A673 (cell line): ENCODE data around the gene CTAGE6. TPM values are rescaled to one million over a fixed set of nuclear protein-coding genes. Genes with fewer than 3 reads are reported as not detected.
"Not testable (repeated sequence)": the region's sequence is repeated elsewhere in the genome, so short reads cannot be mapped to it uniquely, and the experiment has no call there.

Source experiments
- BruUV-seq: library from RNA; stranded (reverse); fragments of 400-500 nt; replicated peaks from 2 replicates; lab custom pipeline; 2021; lab: Mats Ljungman, UMichigan
- CTCF ChIA-PET: fragments of 300-600 bp; sonication (Branson Sonifier 250); formaldehyde crosslinking; loops from one replicate; lab custom pipeline; 2022; ENCODE audit warnings: antibody characterized with exemption; lab: Charles Lee
- POLR2A ChIA-PET: fragments of 300-600 bp; sonication (Branson Sonifier 250); formaldehyde crosslinking; loops from one replicate; lab custom pipeline; 2022; ENCODE audit warnings: antibody characterized with exemption; ENCODE audit not compliant: low non-redundant PET; lab: Charles Lee
- DNase-seq: peaks from one replicate; pipeline ENCODE4 v3.0.0-alpha.2; 2015; ENCODE audit warnings: low spot score
- H3K27ac ChIP-seq: fragments of 200-600 bp; sonication (generic); 2 replicates; pipeline ENCODE4 v1.5.1; 2016; ENCODE audit warnings: mixed run types, low read depth, mild to moderate bottlenecking, mixed read lengths, antibody characterized with exemption, low read length; ENCODE audit not compliant: poor library complexity, severe bottlenecking
- H3K27me3 ChIP-seq: fragments of 200-600 bp; sonication (generic); replicated peaks from 2 replicates; pipeline ENCODE4 v1.6.1; 2017; ENCODE audit warnings: mixed run types, low read depth, mild to moderate bottlenecking, mixed read lengths, antibody characterized with exemption, low read length; ENCODE audit not compliant: insufficient read depth, poor library complexity
- H3K36me3 ChIP-seq: fragments of 200-600 bp; sonication (generic); 2 replicates; pipeline ENCODE4 v1.6.1; 2016; ENCODE audit warnings: mixed run types, mild to moderate bottlenecking, mixed read lengths, antibody characterized with exemption, low read length; ENCODE audit not compliant: insufficient read depth, poor library complexity, severe bottlenecking
- H3K4me1 ChIP-seq: fragments of 200-600 bp; sonication (generic); 2 replicates; pipeline ENCODE4 v1.6.1; 2017; ENCODE audit warnings: mixed run types, mild to moderate bottlenecking, mixed read lengths, antibody characterized with exemption, low read length; ENCODE audit not compliant: insufficient read depth, poor library complexity, severe bottlenecking
- H3K4me3 ChIP-seq: fragments of 200-600 bp; sonication (generic); 2 replicates; pipeline ENCODE4 v1.5.1; 2016; ENCODE audit warnings: low read depth, mixed run types, mild to moderate bottlenecking, mixed read lengths, low read length; ENCODE audit not compliant: poor library complexity, severe bottlenecking
- H3K9me3 ChIP-seq: fragments of 200-600 bp; sonication (generic); 2 replicates; pipeline ENCODE4 v1.6.1; 2016; ENCODE audit warnings: mixed run types, low read depth, mild to moderate bottlenecking, mixed read lengths, antibody characterized with exemption, low read length; ENCODE audit not compliant: poor library complexity, severe bottlenecking
- intact Hi-C: fragments of 100-400 bp; cut with micrococcal nuclease; formaldehyde crosslinking; loops from one replicate; pipeline ENCODE4 v1.10.0; 2022; ENCODE audit not compliant: unreplicated experiment
- total RNA-seq: library from RNA; stranded (reverse); gene quantifications from 2 replicates; pipeline ENCODE4 v1.2.3, GENCODE V29; 2021

CTAGE6 gene
- total RNA-seq, 1 experiment from 2014 or later = 0.17 TPM

DNA sequence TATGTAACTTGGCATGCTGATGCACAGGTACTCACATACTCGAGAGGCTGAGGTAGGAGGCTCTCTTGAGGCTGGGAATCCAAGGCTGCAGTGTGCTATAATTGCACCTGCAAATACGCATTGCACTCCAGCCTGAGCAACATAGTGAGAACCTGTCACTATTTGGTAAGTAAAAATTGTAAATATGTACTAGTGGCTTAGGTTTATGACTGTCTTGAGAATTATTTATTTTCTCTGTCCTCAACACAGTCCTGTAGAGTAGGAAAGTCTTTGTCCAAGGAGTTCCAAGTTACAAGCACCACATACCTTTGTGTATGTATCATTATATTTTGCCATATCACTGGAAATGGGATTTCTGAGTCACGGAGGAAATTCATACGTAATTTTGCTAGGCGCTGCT is 45.1 kb downstream of the CTAGE6 start:
- CTCF ChIA-PET, BruUV-seq, H3K27ac ChIP-seq: not testable (repeated sequence)

DNA sequence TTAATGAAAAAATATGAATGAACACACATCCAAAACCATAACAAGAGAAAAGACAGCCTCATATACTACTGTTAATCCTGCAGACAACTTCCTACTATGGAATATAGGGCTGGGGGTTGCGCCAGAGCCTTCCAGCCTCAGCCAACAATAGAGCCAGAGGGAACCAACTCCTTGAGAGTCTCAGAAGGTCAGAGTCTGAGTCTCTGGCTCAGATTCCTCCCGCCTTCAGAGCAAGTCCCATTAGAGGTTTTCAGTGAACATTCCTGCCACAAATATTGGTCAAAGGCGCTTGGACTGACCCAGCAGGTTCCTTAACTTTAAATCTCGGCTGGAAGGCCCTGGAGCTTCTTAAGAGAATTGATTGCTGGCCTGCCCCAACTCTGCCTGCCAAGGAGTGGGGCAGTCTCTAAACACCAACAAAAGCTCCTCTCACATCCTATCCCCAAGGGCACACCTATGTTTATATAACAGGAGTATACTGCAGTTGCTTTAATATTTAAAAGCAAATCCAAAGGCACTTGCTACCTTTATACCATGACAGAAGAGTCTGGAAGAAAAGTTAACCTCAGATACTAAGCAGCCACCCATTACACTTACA is 45.7 kb downstream of the CTAGE6 start:
- H3K36me3 ChIP-seq, POLR2A ChIA-PET, H3K9me3 ChIP-seq, intact Hi-C loops, H3K27me3 ChIP-seq, H3K27ac ChIP-seq, BruUV-seq, CTCF ChIA-PET, DNase-seq, H3K4me1 ChIP-seq, H3K4me3 ChIP-seq: not testable (repeated sequence)

More for the DNA sequence above, 45.1 kb downstream of the CTAGE6 start:
- H3K4me1 ChIP-seq, H3K4me3 ChIP-seq, POLR2A ChIA-PET, H3K9me3 ChIP-seq, intact Hi-C loops, H3K36me3 ChIP-seq, H3K27me3 ChIP-seq, DNase-seq: not testable (repeated sequence)

- BruUV-seq, DNase-seq, CTCF ChIA-PET, POLR2A ChIA-PET, intact Hi-C loops, H3K27me3 ChIP-seq, H3K4me1 ChIP-seq, H3K27ac ChIP-seq, H3K9me3 ChIP-seq, H3K36me3 ChIP-seq, H3K4me3 ChIP-seq: not testable (repeated sequence)
Measured at GRCh38 chr7:143709895-143710294, 47.6 kb downstream of the CTAGE6 start.

Other genes starting within 250 kb of the CTAGE6 start
- gene CTAGE15, start 185.9 kb downstream of the CTAGE6 start, total RNA-seq = not detected in 2 replicates
- gene TCAF2, start 136.7 kb downstream of the CTAGE6 start, total RNA-seq = 0.09 TPM in 1 of 2 replicates, not detected in the other
- 38.6 and 44.5 TPM in 2 replicates for gene TCAF1, start 144.5 kb upstream of the CTAGE6 start, total RNA-seq
- not detected in 2 replicates for gene OR2F2, start 177.5 kb upstream of the CTAGE6 start, total RNA-seq
- not detected in 2 replicates for gene OR2F1, start 197.1 kb upstream of the CTAGE6 start, total RNA-seq
- gene OR6B1, start 242.6 kb upstream of the CTAGE6 start, total RNA-seq = not detected in 2 replicates